Endothelial cell of umbilical vein (primary cell): ENCODE data around the gene SRA1.

ENCODE experiments used
- CTCF ChIP-seq, 2 donors: IDR thresholded peaks; 1 replicate in 1 of 2; 2 replicates in 1 of 2; pipeline ENCODE4 v1.5.1; 2011; ENCODE audit warnings: low read length in 2 of 2, mild to moderate bottlenecking in 2 of 2, moderate library complexity in 2 of 2, control low read depth in 1 of 2, inconsistent platforms in 1 of 2, low read depth in 1 of 2; ENCODE audit not compliant: insufficient read depth in 1 of 2; ENCODE audit errors: extremely low read depth in 1 of 2
- EZH2 ChIP-seq: IDR thresholded peaks from 2 replicates; pipeline ENCODE4 v1.6.1; 2012; ENCODE audit warnings: borderline replicate concordance, low read depth, mild to moderate bottlenecking, moderate library complexity, low read length, inconsistent platforms; ENCODE audit not compliant: severe bottlenecking
- FOS ChIP-seq: IDR thresholded peaks from 2 replicates; pipeline ENCODE4 v1.6.1; 2011; ENCODE audit warnings: mild to moderate bottlenecking, low read length, moderate library complexity, borderline replicate concordance; ENCODE audit not compliant: insufficient read depth
- JUN ChIP-seq: IDR thresholded peaks from 2 replicates; pipeline ENCODE4 v1.6.1; 2011; ENCODE audit warnings: borderline replicate concordance, low read depth; ENCODE audit not compliant: insufficient read length, insufficient read depth
- POLR2A ChIP-seq: IDR thresholded peaks from 2 replicates; pipeline ENCODE4 v1.6.1; 2012; ENCODE audit warnings: low read depth, mild to moderate bottlenecking, control low read depth, low read length
- POLR2AphosphoS5 ChIP-seq: IDR thresholded peaks from 2 replicates; pipeline ENCODE4 v1.6.1; 2012; ENCODE audit warnings: low read depth, mild to moderate bottlenecking, control low read depth, low read length, moderate library complexity; ENCODE audit not compliant: insufficient read depth

GRCh38 chr5:140554454-140554853 lies 2.8 kb downstream of the SRA1 start:
- TF ChIP-seq EZH2 (no peak), POLR2AphosphoS5 (no peak), POLR2A (no peak), FOS (no peak), CTCF (IDR thresholded peaks at IDR 0.05; ENCODE audit: extremely low read depth in 1 of 2, insufficient read depth in 1 of 2, low read depth in 1 of 2, low read length in 2 of 2) (no peak), JUN (no peak)
